Measurements from ENCODE around the gene ATE1. TPM values are rescaled to one million over a fixed set of nuclear protein-coding genes. Genes with fewer than 3 reads are reported as not detected.

The ATE1 gene
- total RNA-seq, 2 experiments from 2014 or later: 18.5 to 20.9 TPM

DNA sequence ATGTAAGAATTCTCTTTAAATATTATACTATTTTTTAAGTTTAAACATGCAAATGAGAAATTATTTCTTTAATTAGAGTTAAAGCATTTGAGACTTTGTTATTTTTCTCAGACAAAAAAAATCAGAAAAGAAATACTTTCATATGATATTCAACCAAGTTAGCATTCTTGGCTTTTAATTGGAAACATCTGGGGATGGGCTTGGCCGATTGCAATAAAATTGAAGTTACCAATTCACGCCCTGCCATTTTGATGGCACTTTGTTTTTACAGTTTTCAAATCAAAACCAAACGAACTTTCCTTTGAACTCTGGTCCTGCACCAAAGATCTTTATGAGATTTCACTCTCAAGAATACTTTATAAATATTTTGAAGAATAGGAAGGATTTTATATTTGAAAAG lies 127.7 kb downstream of the ATE1 start:
- Mint-ChIP-seq H3K4me3 (no peak overlapping the region), H3K4me1 (ENCODE audit: low read depth) (no peaks in the 10 kb centered on the region)
- POLR2A ChIA-PET: no interaction called here

GRCh38 chr10:121797490-121797889 lies 130.3 kb downstream of the ATE1 start:
- no peaks in the 10 kb centered on the region for H3K27me3 Mint-ChIP-seq

More for the DNA sequence above, 127.7 kb downstream of the ATE1 start:
- DNase-seq (no peak), ATAC-seq (ENCODE audit: poor library complexity) (no peak)
- H3K4me3 ChIP-seq (ENCODE audit: low read length): no peak overlapping the region
- Mint-ChIP-seq H3K36me3 (ENCODE audit: low read depth) (peaks cover 31% of the 10 kb centered on the region), H3K27me3 (no peaks in the 10 kb centered on the region), H3K9me3 (no peaks in the 10 kb centered on the region), H3K27ac (no peak overlapping the region)
- no peaks in the 10 kb centered on the region for H3K27me3 ChIP-seq (ENCODE audit: control insufficient read depth in 1 of 2, insufficient read depth in 2 of 2, low read length in 2 of 2)
- CTCF ChIA-PET: no interaction called here
- intact Hi-C loops (cut with DNase I, micrococcal nuclease): no loop called here
- H3K9me3 ChIP-seq (ENCODE audit: control insufficient read depth in 1 of 2, insufficient read depth in 1 of 2, low read length in 2 of 2): no peaks in the 10 kb centered on the region
- no peak overlapping the region for H3K27ac ChIP-seq (ENCODE audit: low read depth in 1 of 2, low read length in 2 of 2)
- no peaks in the 10 kb centered on the region for H3K4me1 ChIP-seq (ENCODE audit: insufficient read depth, low read length)
- no peaks in the 10 kb centered on the region for H3K36me3 ChIP-seq (ENCODE audit: insufficient read depth, low read length)
- TF ChIP-seq, protein P1, sequence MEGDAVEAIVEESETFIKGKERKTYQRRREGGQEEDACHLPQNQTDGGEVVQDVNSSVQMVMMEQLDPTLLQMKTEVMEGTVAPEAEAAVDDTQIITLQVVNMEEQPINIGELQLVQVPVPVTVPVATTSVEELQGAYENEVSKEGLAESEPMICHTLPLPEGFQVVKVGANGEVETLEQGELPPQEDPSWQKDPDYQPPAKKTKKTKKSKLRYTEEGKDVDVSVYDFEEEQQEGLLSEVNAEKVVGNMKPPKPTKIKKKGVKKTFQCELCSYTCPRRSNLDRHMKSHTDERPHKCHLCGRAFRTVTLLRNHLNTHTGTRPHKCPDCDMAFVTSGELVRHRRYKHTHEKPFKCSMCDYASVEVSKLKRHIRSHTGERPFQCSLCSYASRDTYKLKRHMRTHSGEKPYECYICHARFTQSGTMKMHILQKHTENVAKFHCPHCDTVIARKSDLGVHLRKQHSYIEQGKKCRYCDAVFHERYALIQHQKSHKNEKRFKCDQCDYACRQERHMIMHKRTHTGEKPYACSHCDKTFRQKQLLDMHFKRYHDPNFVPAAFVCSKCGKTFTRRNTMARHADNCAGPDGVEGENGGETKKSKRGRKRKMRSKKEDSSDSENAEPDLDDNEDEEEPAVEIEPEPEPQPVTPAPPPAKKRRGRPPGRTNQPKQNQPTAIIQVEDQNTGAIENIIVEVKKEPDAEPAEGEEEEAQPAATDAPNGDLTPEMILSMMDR (IDR thresholded peaks at IDR 0.05): no peak

GRCh38 chr10:121796342-121796741 lies 131.5 kb downstream of the ATE1 start:
- POLR2A ChIA-PET: no interaction called here
- Mint-ChIP-seq H3K27me3 (no peaks in the 10 kb centered on the region), H3K4me1 (ENCODE audit: low read depth) (no peaks in the 10 kb centered on the region)

More at GRCh38 chr10:121797490-121797889, 130.3 kb downstream of the ATE1 start:
- H3K4me3 ChIP-seq (ENCODE audit: low read length): no peak overlapping the region
- no peak overlapping the region for H3K27ac ChIP-seq (ENCODE audit: low read depth in 1 of 2, low read length in 2 of 2)
- no peaks in the 10 kb centered on the region for H3K4me1 ChIP-seq (ENCODE audit: insufficient read depth, low read length)
- Mint-ChIP-seq H3K4me3 (no peak overlapping the region), H3K36me3 (ENCODE audit: low read depth) (peaks cover 17% of the 10 kb centered on the region), H3K27ac (no peak overlapping the region), H3K9me3 (no peaks in the 10 kb centered on the region), H3K4me1 (ENCODE audit: low read depth) (no peaks in the 10 kb centered on the region)
- TF ChIP-seq, protein P1 (IDR thresholded peaks at IDR 0.05): no peak
- ATAC-seq (ENCODE audit: poor library complexity) (no peak), DNase-seq (no peak)
- ChIA-PET CTCF (no interaction called here), POLR2A (no interaction called here)
- no peaks in the 10 kb centered on the region for H3K27me3 ChIP-seq (ENCODE audit: control insufficient read depth in 1 of 2, insufficient read depth in 2 of 2, low read length in 2 of 2)
- H3K36me3 ChIP-seq (ENCODE audit: insufficient read depth, low read length): no peaks in the 10 kb centered on the region
- intact Hi-C loops (cut with DNase I, micrococcal nuclease): no loop called here
- no peaks in the 10 kb centered on the region for H3K9me3 ChIP-seq (ENCODE audit: control insufficient read depth in 1 of 2, insufficient read depth in 1 of 2, low read length in 2 of 2)

More at GRCh38 chr10:121796342-121796741, 131.5 kb downstream of the ATE1 start:
- Histone ChIP-seq H3K4me1 (ENCODE audit: insufficient read depth, low read length) (no peaks in the 10 kb centered on the region), H3K9me3 (ENCODE audit: control insufficient read depth in 1 of 2, insufficient read depth in 1 of 2, low read length in 2 of 2) (no peaks in the 10 kb centered on the region), H3K36me3 (ENCODE audit: insufficient read depth, low read length) (no peaks in the 10 kb centered on the region), H3K4me3 (ENCODE audit: low read length) (no peak overlapping the region), H3K27ac (ENCODE audit: low read depth in 1 of 2, low read length in 2 of 2) (no peak overlapping the region), H3K27me3 (ENCODE audit: control insufficient read depth in 1 of 2, insufficient read depth in 2 of 2, low read length in 2 of 2) (no peaks in the 10 kb centered on the region)
- CTCF ChIA-PET: no interaction called here
- no peaks in the 10 kb centered on the region for H3K9me3 Mint-ChIP-seq
- TF ChIP-seq, protein P1 (IDR thresholded peaks at IDR 0.05): no peak
- intact Hi-C loops (cut with DNase I, micrococcal nuclease): no loop called here
- DNase-seq: no peak
- no peak overlapping the region for H3K4me3 Mint-ChIP-seq
- H3K36me3 Mint-ChIP-seq (ENCODE audit: low read depth): peaks cover 24% of the 10 kb centered on the region
- ATAC-seq (ENCODE audit: poor library complexity): no peak
- no peak overlapping the region for H3K27ac Mint-ChIP-seq
